Heart left ventricle (tissue), 16 donors: ENCODE results near the gene ZNF816. TPM values are rescaled to one million over a fixed set of nuclear protein-coding genes. Genes with fewer than 3 reads are reported as not detected.
"Not testable (repeated sequence)": the region's sequence is repeated elsewhere in the genome, so short reads cannot be mapped to it uniquely, and the experiment has no call there.

Experiments
- ATAC-seq, 4 donors: fragments of 200-7000 bp; cut with Tn5 transposase; one replicate each; pipeline ENCODE4 v1.9.1; 2020 to 2022; ENCODE audit warnings: moderate library complexity in 4 of 4, mild to moderate bottlenecking in 3 of 4, moderate number of reproducible peaks in 1 of 4
- DNase-seq, 5 donors: peaks; one replicate each; pipeline ENCODE4 v3.0.0-alpha.2; 2020
- H3K27ac ChIP-seq, 12 donors: fragments of 200-600 bp; sonication (generic) in 4 of 12; one replicate each; pipeline versions ENCODE4 v1.5.0 to v1.8.0; 2016 to 2022; ENCODE audit warnings: mild to moderate bottlenecking in 2 of 12
- H3K27me3 ChIP-seq, 9 donors: fragments of 200-600 bp; sonication (generic) in 2 of 9; one replicate each; pipeline versions ENCODE4 v1.5.1 to v1.8.0; 2016 to 2022; ENCODE audit warnings: mild to moderate bottlenecking in 3 of 9
- H3K36me3 ChIP-seq, 9 donors: fragments of 200-600 bp; sonication (generic) in 2 of 9; one replicate each; pipeline versions ENCODE4 v1.5.0 to v1.8.0; 2018 to 2022; ENCODE audit warnings: mild to moderate bottlenecking in 2 of 9
- H3K4me1 ChIP-seq, 12 donors: fragments of 200-600 bp; sonication (generic) in 4 of 12; one replicate each; pipeline versions ENCODE4 v1.5.0 to v1.8.0; 2016 to 2022; ENCODE audit warnings: mild to moderate bottlenecking in 3 of 12
- H3K4me3 ChIP-seq, 12 donors: fragments of 200-600 bp; sonication (generic) in 4 of 12; one replicate each; pipeline versions ENCODE4 v1.5.0 to v1.8.0; 2017 to 2022; ENCODE audit warnings: mild to moderate bottlenecking in 9 of 12, moderate library complexity in 4 of 12
- H3K9me3 ChIP-seq, 12 donors: fragments of 200-600 bp; sonication (generic) in 4 of 12; one replicate each; pipeline versions ENCODE4 v1.5.0 to v1.8.0; 2016 to 2022; ENCODE audit warnings: mild to moderate bottlenecking in 1 of 12
- CTCF ChIP-seq, 12 donors: fragments of 200-600 bp; sonication (generic) in 4 of 12; IDR thresholded peaks; one replicate each; pipeline versions ENCODE4 v1.5.0 to v1.8.0; 2018 to 2022; ENCODE audit warnings: antibody characterized with exemption in 12 of 12, mild to moderate bottlenecking in 5 of 12
- POLR2A ChIP-seq, 2 donors: fragments of 450-650 bp; IDR thresholded peaks; one replicate each; pipeline ENCODE4 v1.6.1; 2017; ENCODE audit warnings: antibody characterized with exemption in 2 of 2, mild to moderate bottlenecking in 2 of 2, moderate library complexity in 2 of 2
- WGBS, 4 donors: extraction: QIAGEN DNeasy Blood & Tissue Kit in 2 of 4; methylation state at CpG; one replicate each; pipeline versions ENCODE4 v1.1.5 to v1.1.7; 2013 to 2018; 5-methylcytosine and 5-hydroxymethylcytosine counted together
- intact Hi-C, 10 donors: fragments of 100-400 bp; cut with DNase I; formaldehyde crosslinking; loops; one replicate each; pipeline versions ENCODE4 v1.11.1 to v1.14.2; 2022
- polyA plus RNA-seq, 2 donors: library from polyadenylated mRNA; stranded (reverse); fragments of 200-250 nt; gene quantifications; one replicate each; pipeline ENCODE4 v1.2.3, GENCODE V29; 2013
- total RNA-seq, 9 donors: library from RNA; depleted of rRNA in 2 of 9; stranded (reverse); fragments of >200 nt in 2 of 9; fragmentation: NEBNext Ultra II Directional in 3 of 9; extraction: Animal tissue kit (Norgen Biotek cat#: 25700) in 3 of 9; gene quantifications; one replicate each; pipeline versions ENCODE4 v1.1.0 to v1.2.4, GENCODE V29; 2016 to 2023
- donor health status: ischemic (EF 13 %, LVEDD 7.1; RV severe dilation, severe dysfunction).
- donor health status: healthy with polysubstance abuse.
- donor health status: DM: no; HTN: yes; CAD: no.
- donor health status: DM: no; HTN: no; CAD: no.
- donor health status: ischemic (EF 25% LVEDD 6.9; RV normal size, moderate dysfunction).
- donor health status: ischemic (EF 25% LVEDD 5.7; RV mildly dilated, moderate dysfunction).
- donor health status: healthy.
- donor health status: DM: yes; HTN: yes; CAD: no.
- donor health status: ischemic (EF 35%, LVEDD 5.7; RV mildly dilated, moderate dysfunction).
- donor health status: nonischemic (EF 11% LVEDD 7.7; RV severe dilation, severe dysfunction).
- donor health status: DM: yes; HTN: yes; CAD: no.
- donor health status: PGD.
- donor health status: ischemic (EF 29% LVEDD 5.4; RV normal size, mild dysfunction).
- donor health status: nonischemic (EF 23%, LVEDD 6.1; RV moderate dilation, normal function).

ZNF816 gene
- total and polyA plus RNA-seq, 11 donors: 1.3 to 8.0 (median 4.3) TPM

DNA sequence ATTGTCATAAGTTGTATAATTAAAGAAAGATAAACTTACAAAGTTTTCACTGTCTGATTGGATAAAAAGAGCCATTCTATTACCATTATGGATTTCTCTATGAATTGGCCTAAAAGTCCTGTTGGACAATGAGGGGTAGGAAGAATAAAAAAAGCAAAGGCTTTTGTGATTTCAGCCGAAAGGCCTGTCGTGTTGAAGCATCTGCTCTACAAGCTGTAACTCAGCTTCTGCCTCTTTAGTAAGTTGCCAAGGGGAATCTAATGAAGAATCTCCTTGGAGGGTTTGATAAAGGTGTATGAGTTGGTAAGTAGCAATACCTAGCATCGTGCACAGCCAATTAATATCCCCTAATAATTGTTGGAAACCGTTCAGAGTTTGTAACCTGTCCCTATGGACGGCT is 25.8 kb upstream of the ZNF816 start:
- ATAC-seq (no peak), DNase-seq (no peak)
- H3K4me1 ChIP-seq: peaks cover 0 to 14% (median 6%) of the 10 kb centered on the region in 12 donors
- peaks cover 0 to 15% (median 3%) of the 10 kb centered on the region in 12 donors for H3K9me3 ChIP-seq
- no peaks in the 10 kb centered on the region for H3K27me3 ChIP-seq
- 88 to 94% (median 93%) methylated on average over 5 of the region's 5 CpGs for WGBS, 4 donors
- intact Hi-C loops: no loop called here
- H3K27ac ChIP-seq: no peak overlapping the region
- TF ChIP-seq CTCF (IDR thresholded peaks at IDR 0.05): no peak
- no peak for TF ChIP-seq POLR2A (IDR thresholded peaks at IDR 0.05)
- peaks cover 0 to 28% (median 18%) of the 10 kb centered on the region in 9 donors for H3K36me3 ChIP-seq
- no peak overlapping the region for H3K4me3 ChIP-seq

DNA sequence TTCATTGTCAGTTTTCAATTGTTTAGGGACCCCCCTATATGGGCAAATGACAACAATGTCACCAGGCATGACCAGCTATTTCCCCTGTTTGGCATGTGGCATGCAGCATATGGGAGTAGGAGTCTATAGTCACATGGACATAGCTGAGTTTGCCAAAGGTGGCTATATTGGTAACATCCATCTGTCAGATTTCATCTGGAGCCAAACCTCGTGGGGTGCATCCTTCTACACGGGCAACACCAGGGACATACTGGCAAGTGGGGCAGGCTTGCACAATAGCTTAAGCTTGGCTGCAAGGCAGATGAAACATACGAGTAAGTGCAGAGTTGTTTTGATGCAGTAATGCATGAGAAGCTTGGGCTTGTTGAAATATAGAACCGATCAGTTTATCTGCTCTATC is 24.5 kb upstream of the ZNF816 start:
- H3K36me3 ChIP-seq: peaks cover 0 to 28% (median 18%) of the 10 kb centered on the region in 9 donors
- TF ChIP-seq POLR2A (IDR thresholded peaks at IDR 0.05): no peak
- TF ChIP-seq CTCF (IDR thresholded peaks at IDR 0.05): no peak
- no peak overlapping the region for H3K4me3 ChIP-seq
- no peaks in the 10 kb centered on the region for H3K27me3 ChIP-seq
- H3K27ac ChIP-seq: no peak overlapping the region
- intact Hi-C loops: no loop called here
- peaks cover 0 to 15% (median 3%) of the 10 kb centered on the region in 12 donors for H3K9me3 ChIP-seq
- H3K4me1 ChIP-seq: peaks cover 0 to 5% (median 0%) of the 10 kb centered on the region in 12 donors
- ATAC-seq: no peak
- WGBS, 4 donors: 87 to 95% (median 93%) methylated on average over 4 of the region's 4 CpGs
- no peak for DNase-seq

GRCh38 chr19:52983167-52983566 is 20.5 kb upstream of the ZNF816 start:
- 75 to 87% (median 84%) methylated on average over 3 of the region's 3 CpGs for WGBS, 4 donors

GRCh38 chr19:52981329-52981728 is 18.6 kb upstream of the ZNF816 start:
- TF ChIP-seq CTCF (IDR thresholded peaks at IDR 0.05) (no peak), POLR2A (IDR thresholded peaks at IDR 0.05) (no peak)
- 55 to 61% (median 59%) methylated on average over 4 of the region's 4 CpGs for WGBS, 4 donors
- Histone ChIP-seq H3K27ac (no peak overlapping the region), H3K9me3 (peaks cover 0 to 15% (median 3%) of the 10 kb centered on the region in 12 donors), H3K4me3 (no peak overlapping the region), H3K27me3 (no peaks in the 10 kb centered on the region), H3K36me3 (peaks cover 0 to 22% (median 13%) of the 10 kb centered on the region in 9 donors), H3K4me1 (no peaks in the 10 kb centered on the region)
- ATAC-seq (no peak), DNase-seq (no peak)
- intact Hi-C loops: no loop called here

More at GRCh38 chr19:52983167-52983566, 20.5 kb upstream of the ZNF816 start:
- intact Hi-C loops, H3K4me3 ChIP-seq, DNase-seq, H3K27ac ChIP-seq, ATAC-seq, H3K27me3 ChIP-seq, H3K4me1 ChIP-seq: not testable (repeated sequence)
- peaks cover 0 to 15% (median 3%) of the 10 kb centered on the region in 12 donors for H3K9me3 ChIP-seq
- H3K36me3 ChIP-seq: peaks cover 0 to 28% (median 16%) of the 10 kb centered on the region in 9 donors

GRCh38 chr19:52967772-52968171 is 5.1 kb upstream of the ZNF816 start:
- no peak overlapping the region for H3K4me3 ChIP-seq
- H3K36me3 ChIP-seq: peaks cover 0 to 27% (median 17%) of the 10 kb centered on the region in 9 donors
- H3K27me3 ChIP-seq: no peaks in the 10 kb centered on the region
- DNase-seq (no peak), ATAC-seq (no peak)
- H3K4me1 ChIP-seq: peaks cover 0 to 8% (median 5%) of the 10 kb centered on the region in 12 donors
- peaks cover 0 to 25% (median 0%) of the 10 kb centered on the region in 12 donors for H3K9me3 ChIP-seq
- intact Hi-C loops: no loop called here
- WGBS, 4 donors: 92 to 97% (median 96%) methylated on average over 2 of the region's 2 CpGs
- TF ChIP-seq CTCF (IDR thresholded peaks at IDR 0.05): no peak
- TF ChIP-seq POLR2A (IDR thresholded peaks at IDR 0.05): no peak
- H3K27ac ChIP-seq: no peak overlapping the region
